HG02642 (cell line): ENCODE results near the gene AHSG.
A peak's percentile ranks its signal among the peaks of the same experiment; 100 is the strongest.
"Not testable (repeated sequence)": the region's sequence is repeated elsewhere in the genome, so short reads cannot be mapped to it uniquely, and the experiment has no call there.

Source experiments
- ATAC-seq: cut with Tn5 transposase; IDR thresholded peaks from one replicate; pipeline ENCODE4 v1.9.1; 2021; ENCODE audit warnings: mild to moderate bottlenecking; ENCODE audit not compliant: unreplicated experiment, poor library complexity

The AHSG gene

GRCh38 chr3:186614597-186615483 lies 2.0 kb downstream of the AHSG start:
- no peak for ATAC-seq

GRCh38 chr3:186616299-186616617 lies 3.4 kb downstream of the AHSG start:
- no peak for ATAC-seq

- peak; percentile 92 for ATAC-seq
Observed at GRCh38 chr3:186617036-186617946, 4.4 kb downstream of the AHSG start.

GRCh38 chr3:186618318-186618938 lies 5.6 kb downstream of the AHSG start:
- no peak for ATAC-seq

- no peak for ATAC-seq
Observed at GRCh38 chr3:186619787-186620212, 6.9 kb downstream of the AHSG start.

GRCh38 chr3:186620213-186621092 lies 7.6 kb downstream of the AHSG start:
- no peak for ATAC-seq

GRCh38 chr3:186621894-186622650 lies 9.2 kb downstream of the AHSG start:
- no peak for ATAC-seq

- no peak for ATAC-seq
Observed at GRCh38 chr3:186622651-186623310, 9.9 kb downstream of the AHSG start.

- no peak for ATAC-seq
Observed at GRCh38 chr3:186624598-186624997, 11.7 kb downstream of the AHSG start.

- no peak for ATAC-seq
Observed at GRCh38 chr3:186625600-186626042, 12.8 kb downstream of the AHSG start.

GRCh38 chr3:186626254-186626847 lies 13.5 kb downstream of the AHSG start:
- ATAC-seq, result no peak

GRCh38 chr3:186627852-186628414 lies 15.1 kb downstream of the AHSG start:
- no peak for ATAC-seq

- no peak for ATAC-seq
Observed at GRCh38 chr3:186628756-186629155, 15.9 kb downstream of the AHSG start.

GRCh38 chr3:186630950-186631641 lies 18.2 kb downstream of the AHSG start:
- no peak for ATAC-seq

GRCh38 chr3:186633481-186633880 lies 20.6 kb downstream of the AHSG start:
- no peak for ATAC-seq

- not testable (repeated sequence) for ATAC-seq
Observed at GRCh38 chr3:186634207-186634606, 21.3 kb downstream of the AHSG start.

GRCh38 chr3:186635532-186635931 lies 22.7 kb downstream of the AHSG start:
- no peak for ATAC-seq
